ENCODE results near the gene SEC63.
"Not testable (repeated sequence)": the region's sequence is repeated elsewhere in the genome, so short reads cannot be mapped to it uniquely, and the experiment has no call there.

SEC63 gene

DNA sequence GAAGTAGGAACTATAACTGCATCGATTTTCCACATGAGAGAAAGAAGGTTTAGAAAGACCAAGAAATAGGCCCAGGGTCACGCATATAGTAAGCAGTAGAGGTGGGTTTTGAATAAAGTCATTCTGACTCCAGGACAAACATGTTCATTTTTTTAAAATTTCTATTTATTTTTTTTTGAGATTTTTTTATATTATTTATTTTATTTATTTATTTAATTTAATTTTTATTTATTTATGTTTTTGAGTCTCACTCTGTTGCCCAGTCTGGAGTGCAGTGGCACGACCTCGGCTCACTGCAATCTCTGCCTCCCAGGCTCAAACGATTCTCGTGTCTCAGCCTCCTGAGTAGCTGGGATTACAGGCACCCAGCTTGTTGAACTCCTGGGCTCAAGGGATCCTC, 13.2 kb upstream of the SEC63 start:
- no peak for DNase-seq

- no peak for DNase-seq
These were observed 12.2 kb upstream of the SEC63 start for GRCh38 chr6:107970255-107970654.

DNA sequence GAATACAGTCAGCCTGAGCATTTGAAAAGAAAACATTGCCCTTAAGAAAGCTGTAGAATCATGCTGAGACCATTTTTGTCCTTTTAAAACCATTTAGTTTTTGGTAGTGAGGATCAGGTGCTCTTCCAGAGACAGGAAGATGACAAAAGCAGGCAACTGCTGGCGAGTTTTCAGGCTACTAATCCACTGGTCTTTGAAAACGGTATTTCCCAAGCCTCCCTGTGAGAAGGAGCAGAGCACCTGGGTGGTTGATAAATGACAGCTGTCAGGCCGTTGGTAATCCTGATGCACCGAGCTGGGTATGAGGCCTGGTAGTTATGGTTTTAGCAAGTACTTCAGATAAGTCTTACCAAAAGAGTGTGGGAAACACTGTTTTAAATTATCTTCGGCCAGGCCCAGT, 10.1 kb upstream of the SEC63 start:
- no peak for DNase-seq

DNA sequence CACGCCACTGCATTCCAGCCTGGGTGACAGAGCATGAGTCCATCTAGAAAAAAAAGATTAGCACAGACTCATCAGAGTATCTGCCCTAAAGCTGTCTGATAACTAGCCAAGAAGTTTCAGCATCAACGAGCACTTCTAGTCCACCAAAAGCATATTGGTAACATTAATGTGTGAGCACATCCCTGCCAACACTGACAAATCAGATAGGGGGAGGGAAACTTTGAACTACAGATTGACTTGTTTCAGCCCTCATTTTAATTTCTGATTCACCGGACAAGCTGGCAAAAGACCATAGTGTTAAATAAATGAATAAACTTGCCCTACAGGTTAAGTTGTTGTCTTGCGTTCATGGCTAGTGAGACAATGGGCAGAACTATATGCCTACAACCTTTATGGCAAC, 7.7 kb upstream of the SEC63 start:
- no peak for DNase-seq

DNA sequence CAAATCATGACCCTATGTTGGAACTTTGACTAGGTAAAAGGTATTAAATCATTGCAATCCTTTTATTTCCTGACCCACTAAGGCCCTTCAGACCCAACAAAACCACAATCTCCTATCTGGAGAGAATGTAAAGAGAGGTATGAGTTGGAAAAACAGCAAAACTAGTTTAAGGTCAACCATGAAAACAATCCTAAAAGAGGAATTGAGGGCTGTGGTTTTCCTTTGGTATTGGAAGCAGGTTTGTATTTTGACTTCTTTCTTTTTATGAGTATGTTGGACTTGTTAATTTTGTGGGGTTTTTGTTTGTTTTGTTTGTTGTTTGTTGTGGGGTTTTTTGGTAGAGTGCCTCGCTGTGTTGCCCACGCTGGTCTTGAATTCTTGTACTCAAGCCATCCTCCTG, 4.7 kb upstream of the SEC63 start:
- no peak for DNase-seq

DNA sequence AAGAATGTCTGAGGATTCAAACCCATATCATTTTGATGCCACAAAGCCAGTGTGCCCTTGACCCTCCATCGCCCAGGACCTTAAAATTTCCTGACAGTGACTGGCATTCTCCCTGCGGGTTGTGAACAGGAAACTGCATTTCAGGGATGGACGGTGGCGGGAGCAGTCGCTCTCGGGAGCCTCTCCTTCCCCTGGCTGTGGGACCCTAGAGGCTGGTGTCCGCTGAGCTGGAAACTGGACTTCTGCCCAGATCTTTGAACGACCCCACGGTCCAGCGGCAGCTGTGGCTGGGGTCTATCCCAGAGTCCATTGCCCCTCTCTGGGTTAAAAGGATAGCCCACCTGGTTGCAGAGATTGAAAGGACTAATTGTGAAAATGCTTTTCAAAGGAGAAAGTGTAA, 1.4 kb upstream of the SEC63 start:
- DNase-seq: no peak

- DNase-seq: not testable (repeated sequence)
These were observed 818 bp upstream of the SEC63 start for GRCh38 chr6:107958689-107959362.

GRCh38 chr6:107957308-107957908, 600 bp downstream of the SEC63 start:
- peak; percentile 36 for DNase-seq

GRCh38 chr6:107956586-107957307, 1.3 kb downstream of the SEC63 start:
- DNase-seq: no peak

GRCh38 chr6:107956181-107956580, 1.8 kb downstream of the SEC63 start:
- no peak for DNase-seq

- not testable (repeated sequence) for DNase-seq
These were observed 4.1 kb downstream of the SEC63 start for GRCh38 chr6:107953858-107954414.

DNA sequence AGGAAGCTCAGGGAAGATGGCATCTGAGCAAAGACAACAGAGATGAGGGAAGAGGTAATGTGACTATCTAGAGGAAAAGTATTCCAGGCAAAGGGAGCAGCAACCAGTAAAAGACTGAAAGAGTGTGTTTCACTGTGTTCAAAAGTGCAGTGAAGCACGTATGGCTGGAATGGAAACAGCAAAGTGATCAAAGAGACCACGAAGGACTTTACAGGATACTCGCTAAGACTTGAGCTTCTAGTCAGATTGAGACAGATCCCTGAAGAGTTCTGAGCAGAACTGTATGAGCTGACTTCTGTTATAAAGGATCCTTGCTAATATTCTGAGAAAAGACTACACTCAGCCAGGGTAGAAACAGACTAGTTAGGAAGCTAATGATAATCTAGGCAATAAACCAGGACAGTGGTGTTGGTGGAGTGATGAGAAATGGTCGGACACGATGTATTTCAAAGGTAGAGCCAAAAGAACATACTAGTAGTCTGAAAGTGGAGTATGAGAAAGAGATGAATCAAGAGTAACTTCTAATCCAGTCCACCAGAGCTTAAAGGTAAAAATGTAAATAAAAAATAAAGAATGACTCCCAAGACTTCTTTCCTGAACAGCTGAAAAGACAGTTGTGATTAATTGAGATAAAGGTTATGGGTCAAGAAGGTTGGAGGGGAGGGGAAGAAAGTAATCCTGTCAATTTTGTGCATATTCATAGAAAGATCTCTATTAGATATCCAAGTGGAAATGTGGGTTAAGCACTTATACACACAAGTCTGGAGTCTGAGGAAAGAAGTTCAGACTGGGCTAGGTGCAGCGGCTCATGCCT, 14.2 kb downstream of the SEC63 start:
- no peak for DNase-seq

DNA sequence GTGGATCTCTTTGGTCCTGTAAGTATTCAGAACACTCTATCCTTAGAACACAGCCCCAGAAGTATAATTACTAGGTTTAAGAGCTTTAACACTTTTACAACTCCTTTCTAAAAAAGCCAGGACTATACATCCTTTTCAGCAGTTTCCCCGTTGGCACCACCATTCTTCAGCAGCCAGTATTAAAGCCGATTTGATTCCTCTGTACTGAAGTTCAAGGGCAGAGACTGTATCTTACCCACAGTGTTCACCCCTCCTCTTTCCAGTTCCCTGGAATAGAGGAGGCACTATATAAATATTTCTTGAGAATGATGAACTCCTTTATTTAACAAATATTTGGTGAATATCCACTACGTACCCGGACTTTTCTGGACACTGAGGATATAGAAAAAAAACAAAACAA, 15.9 kb downstream of the SEC63 start:
- no peak for DNase-seq

DNA sequence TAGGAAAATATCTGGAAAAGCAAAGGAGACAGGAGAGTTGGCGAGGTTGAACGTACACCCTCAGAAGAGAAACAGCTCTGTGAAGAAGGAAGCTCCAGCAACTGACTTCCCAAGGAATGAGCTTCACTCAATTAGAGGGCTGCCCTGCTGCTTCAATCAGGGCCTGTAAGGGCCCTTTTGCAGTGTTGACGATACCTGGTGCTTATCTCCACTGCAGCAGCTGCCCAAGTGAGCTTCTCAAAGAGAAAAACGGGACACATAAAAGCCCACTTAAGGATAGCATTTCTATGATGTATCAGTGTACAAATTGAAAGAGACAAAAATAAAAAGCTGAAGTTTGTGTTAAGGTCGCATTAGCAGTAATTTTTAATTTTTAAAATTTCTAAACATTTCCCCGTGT, 16.4 kb downstream of the SEC63 start:
- DNase-seq: no peak

- no peak for DNase-seq
These were observed 16.8 kb downstream of the SEC63 start for GRCh38 chr6:107941199-107941598.

DNA sequence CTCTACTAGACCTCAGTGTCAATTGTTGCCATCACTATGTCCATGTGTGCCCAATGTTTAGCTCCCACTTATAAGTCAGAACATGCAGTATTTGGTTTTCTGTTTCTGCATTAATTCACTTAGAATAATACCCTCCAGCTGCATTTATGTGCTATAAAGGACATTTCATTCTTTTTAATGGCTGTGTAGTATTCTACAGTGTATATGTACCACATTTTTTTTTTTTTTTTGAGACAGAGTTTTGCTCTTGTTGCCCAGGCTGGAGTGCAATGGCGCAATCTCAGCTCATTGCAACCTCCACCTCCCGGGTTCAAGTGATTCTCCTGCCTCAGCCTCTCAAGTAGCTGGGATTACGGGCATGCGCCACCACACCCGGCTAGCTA, 21.1 kb downstream of the SEC63 start:
- DNase-seq: not testable (repeated sequence)

DNA sequence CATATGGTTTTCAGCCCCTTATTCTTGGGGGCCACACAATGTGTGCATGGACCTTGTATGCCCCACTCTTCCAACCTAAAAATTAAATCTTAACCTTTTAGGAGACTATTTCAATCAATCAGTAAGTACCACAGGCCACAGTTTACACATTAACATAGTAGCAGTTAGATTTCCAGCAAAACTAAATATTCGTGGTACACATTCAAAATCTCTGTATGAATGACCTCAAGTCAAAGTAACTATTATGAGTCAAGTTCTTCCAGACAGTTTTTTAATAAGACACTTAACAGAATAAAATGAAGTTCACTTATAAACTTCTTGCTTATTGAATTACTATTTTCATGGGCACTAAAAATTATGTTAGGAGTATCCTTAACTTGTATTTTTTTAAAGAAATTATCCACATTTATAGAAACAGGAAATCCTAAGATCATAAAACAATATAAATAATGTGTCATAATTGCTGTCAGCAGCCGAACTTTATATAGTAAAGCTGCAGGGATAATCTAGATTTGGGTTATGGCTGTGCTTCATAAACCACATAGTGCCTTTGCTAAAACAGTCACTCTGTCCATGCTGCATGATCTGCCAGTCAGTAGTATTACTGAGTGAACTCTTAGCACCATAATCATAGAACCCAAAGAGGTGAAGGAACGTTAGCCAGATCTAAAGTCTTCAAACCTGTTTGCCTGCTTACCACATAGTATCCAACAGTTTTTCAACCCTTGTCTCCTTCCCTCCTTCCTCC, 21.7 kb downstream of the SEC63 start:
- no peak for DNase-seq

- not testable (repeated sequence) for DNase-seq
These were observed 23.8 kb downstream of the SEC63 start for GRCh38 chr6:107934229-107934628.

DNA sequence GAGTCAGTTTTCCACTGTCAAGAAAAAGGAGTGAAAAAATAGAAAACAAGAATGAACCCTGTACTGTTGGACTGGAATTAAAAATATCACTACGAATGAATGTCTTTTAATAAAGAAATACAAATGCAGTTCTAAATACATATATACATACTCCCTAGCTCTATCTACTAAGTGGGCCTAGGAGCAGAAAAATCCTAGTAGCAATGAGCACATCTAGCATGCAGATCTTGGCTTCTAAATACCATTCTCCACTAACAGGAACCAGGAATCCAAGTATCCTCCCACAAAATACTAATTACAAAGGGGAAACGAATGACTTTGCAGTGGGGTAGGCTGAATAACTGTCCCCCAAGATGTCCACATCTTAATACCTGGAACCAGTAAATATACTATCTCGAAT, 25.4 kb downstream of the SEC63 start:
- no peak for DNase-seq

- DNase-seq: no peak
These were observed 26.1 kb downstream of the SEC63 start for GRCh38 chr6:107931894-107932293.

- DNase-seq: no peak
These were observed 29.0 kb downstream of the SEC63 start for GRCh38 chr6:107928984-107929383.
